RPMI8226 (cell line): ENCODE measurements around the gene AUH.

Source experiments
- DNase-seq: peaks from one replicate; pipeline ENCODE4 v3.0.0-alpha.2; 2015

Gene AUH

GRCh38 chr9:91185193-91185886 lies 176.4 kb downstream of the AUH start:
- no peak for DNase-seq

GRCh38 chr9:91182429-91183225 lies 179.1 kb downstream of the AUH start:
- no peak for DNase-seq

GRCh38 chr9:91181541-91181940 lies 180.2 kb downstream of the AUH start:
- no peak for DNase-seq

GRCh38 chr9:91180930-91181268 lies 180.8 kb downstream of the AUH start:
- no peak for DNase-seq

GRCh38 chr9:91180240-91180929 lies 181.3 kb downstream of the AUH start:
- DNase-seq, result no peak

- no peak for DNase-seq
Measured at GRCh38 chr9:91179237-91180138, 182.2 kb downstream of the AUH start.

- peak; percentile 37 for DNase-seq
Measured at GRCh38 chr9:91178281-91179236, 183.2 kb downstream of the AUH start.

DNA sequence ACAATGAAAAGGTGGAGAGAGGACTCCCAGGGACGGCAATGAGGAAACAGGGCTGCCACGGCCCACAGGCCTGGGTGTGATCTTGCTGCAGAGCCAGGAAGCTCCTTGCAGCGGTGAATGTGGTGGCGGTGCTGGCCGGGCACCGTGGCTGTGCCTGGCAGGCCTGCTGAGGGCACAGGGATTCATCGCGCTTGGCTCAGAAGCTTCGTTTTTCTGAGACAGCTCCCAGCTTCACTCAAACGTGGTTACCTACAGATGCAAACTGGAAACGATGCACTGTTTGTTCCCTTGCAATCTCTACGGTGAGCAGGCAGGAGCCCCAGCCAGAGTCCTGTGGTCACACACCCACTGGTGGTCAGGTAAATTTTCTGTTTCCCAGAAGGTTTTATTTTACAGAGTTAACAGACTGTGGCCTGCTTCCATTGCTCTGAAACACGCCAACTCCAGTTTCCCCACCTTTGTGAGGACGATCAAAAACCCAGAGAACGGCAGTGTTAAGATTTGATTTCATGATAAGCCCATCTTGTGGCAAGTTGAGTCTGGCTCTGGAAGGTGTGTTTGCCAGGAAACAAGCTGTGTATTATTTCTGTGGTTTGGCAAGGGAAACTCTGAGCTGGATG lies 183.9 kb downstream of the AUH start:
- no peak for DNase-seq

GRCh38 chr9:91177081-91177480 lies 184.6 kb downstream of the AUH start:
- DNase-seq, result no peak

- no peak for DNase-seq
Measured at GRCh38 chr9:91176426-91176825, 185.3 kb downstream of the AUH start.

GRCh38 chr9:91174772-91175171 lies 186.9 kb downstream of the AUH start:
- no peak for DNase-seq

- no peak for DNase-seq
Measured at GRCh38 chr9:91172329-91172728, 189.4 kb downstream of the AUH start.

GRCh38 chr9:91170951-91171350 lies 190.8 kb downstream of the AUH start:
- no peak for DNase-seq

DNA sequence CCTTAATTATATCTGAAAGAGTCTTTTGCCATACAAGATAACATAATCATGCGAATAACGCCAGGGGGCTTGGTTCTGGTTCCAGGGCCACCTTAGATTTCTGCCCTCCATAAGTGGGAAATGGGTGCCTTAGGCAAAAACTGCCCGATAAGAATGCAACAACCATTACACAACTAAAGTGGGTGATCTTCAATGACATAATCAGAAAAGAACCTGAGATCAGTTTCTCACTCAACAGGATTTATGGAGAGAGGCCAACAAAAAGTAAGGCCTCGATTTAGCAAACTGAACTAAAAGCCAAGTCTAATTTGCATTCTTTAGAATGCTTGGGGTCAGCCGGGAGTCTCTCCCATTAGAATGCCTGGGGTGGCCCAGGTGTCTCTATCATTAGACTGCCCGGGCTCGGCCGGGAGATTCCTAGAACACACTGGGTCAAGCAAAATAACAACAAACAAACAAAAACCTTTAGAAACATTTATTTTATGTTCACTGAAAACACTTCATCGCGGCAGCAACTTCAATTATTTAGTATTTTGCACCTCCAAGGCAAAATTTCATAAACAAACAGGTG lies 194.8 kb downstream of the AUH start:
- peak; percentile 59 for DNase-seq

DNA sequence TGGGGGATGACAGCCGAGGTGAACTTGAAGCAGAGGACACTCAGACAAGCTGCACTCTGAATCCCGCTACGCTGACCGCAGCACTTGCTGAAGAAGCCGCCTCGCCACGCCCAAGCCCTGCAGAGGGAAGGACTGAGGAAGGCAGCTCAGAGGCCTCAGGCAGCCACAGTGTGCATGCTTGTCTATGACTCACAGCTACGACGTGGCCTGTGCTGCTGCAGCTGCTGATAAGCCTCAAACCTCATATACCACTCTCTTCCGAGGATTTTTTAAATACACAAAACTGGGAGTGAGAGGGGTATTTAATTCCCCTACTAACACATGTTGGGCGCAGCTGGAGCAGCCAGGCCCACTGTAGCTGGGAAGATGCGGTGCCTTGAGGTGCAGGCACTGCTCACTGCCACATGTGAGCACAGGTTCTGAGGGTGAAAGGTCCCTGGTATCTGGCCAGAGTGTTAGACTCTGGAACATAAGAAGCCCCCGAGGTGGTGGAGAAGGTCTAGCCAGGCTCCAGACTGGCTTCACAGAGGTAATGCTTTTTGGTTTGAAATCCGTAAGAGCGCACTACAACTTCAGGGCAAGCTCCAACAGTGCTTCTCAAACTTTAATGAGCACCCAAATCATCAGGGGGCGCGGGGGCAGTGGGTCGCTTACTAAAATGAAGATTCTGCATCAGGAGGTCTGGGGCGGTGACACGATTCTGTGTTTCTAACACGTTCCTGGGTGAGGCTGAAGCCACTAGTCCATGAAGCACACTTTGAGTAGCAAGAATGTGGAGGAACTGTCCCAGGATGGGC lies 196.8 kb downstream of the AUH start:
- peak; percentile 81 for DNase-seq
